Panc1 (cell line): Measurements from ENCODE around the gene ELMO1. TPM values are rescaled to one million over a fixed set of nuclear protein-coding genes. Genes with fewer than 3 reads are reported as not detected.

Experiments
- ATAC-seq: fragments of 200-7000 bp; cut with Tn5 transposase; 2 replicates; pipeline ENCODE4 v1.9.1; 2020; ENCODE audit warnings: mild to moderate bottlenecking, moderate library complexity
- BruUV-seq: library from RNA; stranded (reverse); fragments of 400-500 nt; replicated peaks from 2 replicates; lab custom pipeline; 2021; lab: Mats Ljungman, UMichigan
- CTCF ChIA-PET: fragments of 300-600 bp; sonication (Branson Sonifier 250); formaldehyde crosslinking; loops from one replicate; lab custom pipeline; 2022; ENCODE audit warnings: antibody characterized with exemption; lab: Charles Lee
- POLR2A ChIA-PET: fragments of 300-600 bp; sonication (Branson Sonifier 250); formaldehyde crosslinking; loops from one replicate; lab custom pipeline; 2022; ENCODE audit warnings: antibody characterized with exemption; lab: Charles Lee
- DNase-seq: peaks from one replicate; pipeline ENCODE4 v3.0.0-alpha.2; 2010; ENCODE audit warnings: low read depth, low spot score
- H3K27ac ChIP-seq: 2 replicates; pipeline ENCODE4 v1.5.1; 2011; ENCODE audit warnings: mild to moderate bottlenecking, low read length, inconsistent platforms
- H3K27me3 ChIP-seq: fragments of 200-500 bp; sonication (Bioruptor generic); 2 replicates; pipeline ENCODE4 v1.6.0; 2014; ENCODE audit warnings: low read length, inconsistent platforms; ENCODE audit not compliant: control insufficient read depth, insufficient read depth
- H3K36me3 ChIP-seq: fragments of 200-500 bp; sonication (Bioruptor generic); 2 replicates; pipeline ENCODE4 v1.5.1; 2014; ENCODE audit warnings: inconsistent platforms, mild to moderate bottlenecking, low read length, moderate library complexity; ENCODE audit not compliant: control insufficient read depth, insufficient read depth
- H3K4me1 ChIP-seq: 2 replicates; pipeline ENCODE4 v1.5.1; 2011; ENCODE audit warnings: inconsistent platforms, mild to moderate bottlenecking, low read length, moderate library complexity; ENCODE audit not compliant: control insufficient read depth, insufficient read depth
- H3K4me3 ChIP-seq, 2 experiments: 2 replicates each; pipeline ENCODE4 v1.5.1; 2011 to 2012; ENCODE audit warnings: low read depth in 2 of 2, low read length in 2 of 2, mild to moderate bottlenecking in 2 of 2, inconsistent platforms in 1 of 2, moderate library complexity in 1 of 2
- H3K9me3 ChIP-seq: fragments of 200-500 bp; sonication (Bioruptor generic); 2 replicates; pipeline ENCODE4 v1.5.1; 2014; ENCODE audit warnings: low read depth, mild to moderate bottlenecking, inconsistent platforms, low read length, moderate library complexity; ENCODE audit not compliant: control insufficient read depth, insufficient read depth
- POLR2AphosphoS5 ChIP-seq: IDR thresholded peaks from 2 replicates; pipeline ENCODE4 v1.6.1; 2012; ENCODE audit warnings: mild to moderate bottlenecking, low read depth, low read length, moderate library complexity
- SIN3A ChIP-seq: IDR thresholded peaks from 2 replicates; pipeline ENCODE4 v1.6.1; 2012; ENCODE audit warnings: low read depth, mild to moderate bottlenecking, low read length, moderate library complexity, borderline replicate concordance; ENCODE audit not compliant: insufficient read depth
- TCF7L2 ChIP-seq: IDR thresholded peaks from 2 replicates; pipeline ENCODE4 v1.6.1; 2011; ENCODE audit warnings: mild to moderate bottlenecking, low read depth, low read length, inconsistent platforms
- in situ Hi-C: cut with HindIII; loops from 2 replicates; pipeline ENCODE4 v1.10.0; 2016; ENCODE audit warnings: low sequenced_read_pairs, low pct_unique_long_range_greater_than_20kb
- intact Hi-C: fragments of 100-400 bp; cut with micrococcal nuclease; formaldehyde crosslinking; loops from one replicate; pipeline ENCODE4 v1.10.0; 2022; ENCODE audit not compliant: unreplicated experiment
- total RNA-seq: library from RNA; stranded (reverse); gene quantifications from one replicate; pipeline ENCODE4 v1.2.1, GENCODE V29; 2021; ENCODE audit not compliant: unreplicated experiment
- TF ChIP-seq, protein P1 (sequence below): fragments of 450-650 bp; IDR thresholded peaks from 2 replicates; pipeline ENCODE4 v1.5.1; 2017; ENCODE audit warnings: mild to moderate bottlenecking
- TF ChIP-seq, protein P2 (sequence below), 2 experiments: IDR thresholded peaks; 2 replicates each; pipeline ENCODE4 v1.6.1; 2011 to 2012; ENCODE audit warnings: low read depth in 2 of 2, control low read depth in 1 of 2, low read length in 1 of 2, mild to moderate bottlenecking in 1 of 2, moderate library complexity in 1 of 2; ENCODE audit not compliant: insufficient read depth in 1 of 2

ELMO1 gene
- total RNA-seq, 1 experiment from 2014 or later = 0.80 TPM

DNA sequence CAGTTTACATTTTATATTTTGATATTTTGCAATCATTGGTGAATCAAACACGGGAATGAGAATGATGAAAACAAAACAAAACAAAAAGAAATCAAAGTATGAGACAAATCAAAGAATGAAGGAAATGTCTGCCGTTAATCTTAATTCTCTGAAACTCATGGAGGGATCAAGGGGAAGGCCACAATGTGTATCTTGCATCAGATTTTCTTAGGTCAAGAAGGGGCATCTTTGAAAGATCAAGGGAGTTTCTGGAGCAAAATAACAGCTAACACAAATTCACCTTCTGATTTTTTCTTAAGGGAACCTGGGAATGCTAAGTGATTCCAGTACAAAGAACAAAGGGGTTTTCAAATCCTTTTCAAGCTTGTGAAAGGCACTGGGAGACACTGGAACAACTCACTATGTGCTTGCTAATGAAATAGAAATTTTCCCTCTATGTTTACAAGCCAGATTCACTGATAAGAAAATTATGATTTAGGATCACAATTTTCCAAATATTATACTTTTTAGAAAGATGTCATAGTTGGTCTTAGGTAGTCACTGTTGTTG is 402.1 kb downstream of the ELMO1 start:
- DNase-seq = no peak
- POLR2A ChIA-PET = no interaction called here
- Histone ChIP-seq H3K9me3 (no peaks in the 10 kb centered on the region; the same call in 1 of the 2 replicates), H3K36me3 (no peaks in the 10 kb centered on the region), H3K4me3 (no peak overlapping the region), H3K27me3 (no peaks in the 10 kb centered on the region), H3K27ac (peak overlapping the region; percentile 15; the same call in 1 of the 2 replicates), H3K4me1 (no peaks in the 10 kb centered on the region)
- BruUV-seq = no TSS peak
- in situ Hi-C loops = no loop called here
- CTCF ChIA-PET = no interaction called here
- intact Hi-C loops = no loop called here
- no peak for TF ChIP-seq POLR2AphosphoS5
- no peak for ATAC-seq

DNA sequence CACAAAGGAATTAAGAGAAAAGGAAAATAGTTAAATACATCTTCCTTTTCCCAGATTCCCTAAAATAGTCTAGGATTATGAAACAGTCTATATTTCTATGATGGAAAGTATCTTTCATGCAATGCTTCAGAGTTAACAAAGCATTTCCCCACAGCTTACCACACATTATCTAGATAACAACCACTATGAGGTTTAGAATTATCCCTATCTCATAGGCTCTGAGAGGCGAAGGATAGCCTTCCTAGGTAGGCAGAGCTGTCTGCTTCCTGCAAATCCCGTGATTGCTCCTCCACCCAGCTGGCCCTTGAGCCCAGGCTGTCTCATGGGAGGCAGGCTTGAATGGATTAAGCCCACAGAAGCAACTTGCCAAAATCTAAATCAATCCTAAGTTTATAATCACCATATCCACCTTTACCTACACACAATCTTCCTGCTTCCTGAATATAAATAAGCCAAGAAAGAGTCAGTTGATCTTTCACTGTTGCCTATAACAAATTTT is 402.9 kb downstream of the ELMO1 start:
- Histone ChIP-seq H3K9me3 (no peaks in the 10 kb centered on the region; the same call in 1 of the 2 replicates), H3K27ac (no peak overlapping the region), H3K27me3 (no peaks in the 10 kb centered on the region), H3K4me1 (no peaks in the 10 kb centered on the region), H3K36me3 (no peaks in the 10 kb centered on the region), H3K4me3 (no peak overlapping the region)
- in situ Hi-C loops = no loop called here
- no peak for TF ChIP-seq POLR2AphosphoS5
- no peak for TF ChIP-seq TCF7L2
- TF ChIP-seq, protein P1, sequence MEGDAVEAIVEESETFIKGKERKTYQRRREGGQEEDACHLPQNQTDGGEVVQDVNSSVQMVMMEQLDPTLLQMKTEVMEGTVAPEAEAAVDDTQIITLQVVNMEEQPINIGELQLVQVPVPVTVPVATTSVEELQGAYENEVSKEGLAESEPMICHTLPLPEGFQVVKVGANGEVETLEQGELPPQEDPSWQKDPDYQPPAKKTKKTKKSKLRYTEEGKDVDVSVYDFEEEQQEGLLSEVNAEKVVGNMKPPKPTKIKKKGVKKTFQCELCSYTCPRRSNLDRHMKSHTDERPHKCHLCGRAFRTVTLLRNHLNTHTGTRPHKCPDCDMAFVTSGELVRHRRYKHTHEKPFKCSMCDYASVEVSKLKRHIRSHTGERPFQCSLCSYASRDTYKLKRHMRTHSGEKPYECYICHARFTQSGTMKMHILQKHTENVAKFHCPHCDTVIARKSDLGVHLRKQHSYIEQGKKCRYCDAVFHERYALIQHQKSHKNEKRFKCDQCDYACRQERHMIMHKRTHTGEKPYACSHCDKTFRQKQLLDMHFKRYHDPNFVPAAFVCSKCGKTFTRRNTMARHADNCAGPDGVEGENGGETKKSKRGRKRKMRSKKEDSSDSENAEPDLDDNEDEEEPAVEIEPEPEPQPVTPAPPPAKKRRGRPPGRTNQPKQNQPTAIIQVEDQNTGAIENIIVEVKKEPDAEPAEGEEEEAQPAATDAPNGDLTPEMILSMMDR = no peak
- TF ChIP-seq, protein P2, sequence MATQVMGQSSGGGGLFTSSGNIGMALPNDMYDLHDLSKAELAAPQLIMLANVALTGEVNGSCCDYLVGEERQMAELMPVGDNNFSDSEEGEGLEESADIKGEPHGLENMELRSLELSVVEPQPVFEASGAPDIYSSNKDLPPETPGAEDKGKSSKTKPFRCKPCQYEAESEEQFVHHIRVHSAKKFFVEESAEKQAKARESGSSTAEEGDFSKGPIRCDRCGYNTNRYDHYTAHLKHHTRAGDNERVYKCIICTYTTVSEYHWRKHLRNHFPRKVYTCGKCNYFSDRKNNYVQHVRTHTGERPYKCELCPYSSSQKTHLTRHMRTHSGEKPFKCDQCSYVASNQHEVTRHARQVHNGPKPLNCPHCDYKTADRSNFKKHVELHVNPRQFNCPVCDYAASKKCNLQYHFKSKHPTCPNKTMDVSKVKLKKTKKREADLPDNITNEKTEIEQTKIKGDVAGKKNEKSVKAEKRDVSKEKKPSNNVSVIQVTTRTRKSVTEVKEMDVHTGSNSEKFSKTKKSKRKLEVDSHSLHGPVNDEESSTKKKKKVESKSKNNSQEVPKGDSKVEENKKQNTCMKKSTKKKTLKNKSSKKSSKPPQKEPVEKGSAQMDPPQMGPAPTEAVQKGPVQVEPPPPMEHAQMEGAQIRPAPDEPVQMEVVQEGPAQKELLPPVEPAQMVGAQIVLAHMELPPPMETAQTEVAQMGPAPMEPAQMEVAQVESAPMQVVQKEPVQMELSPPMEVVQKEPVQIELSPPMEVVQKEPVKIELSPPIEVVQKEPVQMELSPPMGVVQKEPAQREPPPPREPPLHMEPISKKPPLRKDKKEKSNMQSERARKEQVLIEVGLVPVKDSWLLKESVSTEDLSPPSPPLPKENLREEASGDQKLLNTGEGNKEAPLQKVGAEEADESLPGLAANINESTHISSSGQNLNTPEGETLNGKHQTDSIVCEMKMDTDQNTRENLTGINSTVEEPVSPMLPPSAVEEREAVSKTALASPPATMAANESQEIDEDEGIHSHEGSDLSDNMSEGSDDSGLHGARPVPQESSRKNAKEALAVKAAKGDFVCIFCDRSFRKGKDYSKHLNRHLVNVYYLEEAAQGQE (IDR thresholded peaks at IDR 0.05; ENCODE audit: insufficient read depth in 1 of 2, low read depth in 2 of 2, low read length in 1 of 2) = no peak
- TF ChIP-seq SIN3A = no peak
- POLR2A ChIA-PET = no interaction called here
- no TSS peak for BruUV-seq
- CTCF ChIA-PET = no interaction called here
- no peak for ATAC-seq
- no peak for DNase-seq
- intact Hi-C loops = no loop called here

DNA sequence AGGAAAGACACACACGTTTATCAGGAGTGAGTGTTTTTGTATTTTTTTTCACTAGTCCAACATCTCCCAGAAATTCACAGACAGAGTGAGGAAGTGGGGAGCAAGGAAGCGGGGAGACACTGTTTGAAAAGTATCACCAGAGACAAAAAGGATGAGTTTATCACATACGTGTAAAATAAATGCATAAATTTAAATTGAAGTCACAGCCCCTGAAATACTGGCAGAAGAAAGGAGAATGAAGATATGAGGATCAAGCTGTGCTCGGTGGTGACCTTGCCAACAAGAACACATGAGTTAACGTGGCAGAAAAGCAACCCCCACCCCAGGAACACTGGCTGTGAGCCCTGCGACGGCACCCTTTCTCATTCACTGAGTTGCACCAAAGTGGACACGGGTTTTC is 407.2 kb downstream of the ELMO1 start:
- H3K27me3 ChIP-seq = no peaks in the 10 kb centered on the region
- no peaks in the 10 kb centered on the region for H3K4me1 ChIP-seq
- BruUV-seq = no TSS peak
- H3K36me3 ChIP-seq = no peaks in the 10 kb centered on the region
- in situ Hi-C loops (no loop called here), intact Hi-C loops (no loop called here)
- no peak overlapping the region for H3K27ac ChIP-seq
- DNase-seq (no peak), ATAC-seq (no peak)
- POLR2A ChIA-PET = no interaction called here
- TF ChIP-seq SIN3A = no peak
- TF ChIP-seq, protein P1 = no peak
- H3K9me3 ChIP-seq = peaks cover 13% of the 10 kb centered on the region; the same call in 1 of the 2 replicates
- CTCF ChIA-PET = no interaction called here
- H3K4me3 ChIP-seq = no peak overlapping the region
